ENCODE results near the gene RBBP9.

DNA sequence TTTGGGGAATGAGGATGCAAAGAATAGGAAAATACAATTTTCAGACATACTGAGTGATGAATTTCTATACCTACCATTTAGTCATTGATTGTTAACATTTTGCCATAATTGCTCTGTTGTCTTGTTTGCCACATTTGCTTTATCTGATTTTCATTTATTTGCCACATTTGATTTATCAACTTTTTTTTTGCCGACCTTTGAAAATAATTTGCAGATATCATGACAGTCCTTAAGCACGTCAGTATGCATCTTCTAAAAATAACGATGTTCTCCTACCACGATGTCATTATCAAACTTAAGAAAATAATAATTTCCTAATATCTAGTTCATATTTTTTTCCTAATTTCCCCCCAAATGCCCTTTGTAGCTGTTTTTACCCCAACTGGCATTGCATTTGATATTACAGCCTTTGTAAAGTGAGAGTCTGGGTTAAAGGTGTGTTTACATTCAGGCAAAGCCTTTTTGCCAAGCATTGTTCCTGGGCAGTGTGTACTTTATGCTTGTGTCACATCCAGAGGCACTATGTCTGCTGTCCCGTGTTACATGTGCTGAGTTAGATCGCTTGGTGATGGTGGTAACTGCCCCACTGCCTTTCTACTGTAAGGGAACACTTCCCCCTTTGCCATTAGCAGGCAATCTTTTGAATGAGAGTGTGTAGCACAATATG lies 37.1 kb upstream of the RBBP9 start:
- TF ChIP-seq ZNF121 (CRISPR knock-in tag; IDR thresholded peaks at IDR 0.05) = no peak
- TF ChIP-seq, protein P1, sequence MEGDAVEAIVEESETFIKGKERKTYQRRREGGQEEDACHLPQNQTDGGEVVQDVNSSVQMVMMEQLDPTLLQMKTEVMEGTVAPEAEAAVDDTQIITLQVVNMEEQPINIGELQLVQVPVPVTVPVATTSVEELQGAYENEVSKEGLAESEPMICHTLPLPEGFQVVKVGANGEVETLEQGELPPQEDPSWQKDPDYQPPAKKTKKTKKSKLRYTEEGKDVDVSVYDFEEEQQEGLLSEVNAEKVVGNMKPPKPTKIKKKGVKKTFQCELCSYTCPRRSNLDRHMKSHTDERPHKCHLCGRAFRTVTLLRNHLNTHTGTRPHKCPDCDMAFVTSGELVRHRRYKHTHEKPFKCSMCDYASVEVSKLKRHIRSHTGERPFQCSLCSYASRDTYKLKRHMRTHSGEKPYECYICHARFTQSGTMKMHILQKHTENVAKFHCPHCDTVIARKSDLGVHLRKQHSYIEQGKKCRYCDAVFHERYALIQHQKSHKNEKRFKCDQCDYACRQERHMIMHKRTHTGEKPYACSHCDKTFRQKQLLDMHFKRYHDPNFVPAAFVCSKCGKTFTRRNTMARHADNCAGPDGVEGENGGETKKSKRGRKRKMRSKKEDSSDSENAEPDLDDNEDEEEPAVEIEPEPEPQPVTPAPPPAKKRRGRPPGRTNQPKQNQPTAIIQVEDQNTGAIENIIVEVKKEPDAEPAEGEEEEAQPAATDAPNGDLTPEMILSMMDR (IDR thresholded peaks at IDR 0.05) = no peak
- no peak for TF ChIP-seq CREB1 (CRISPR knock-in tag; IDR thresholded peaks at IDR 0.05)
- TF ChIP-seq, protein P2, sequence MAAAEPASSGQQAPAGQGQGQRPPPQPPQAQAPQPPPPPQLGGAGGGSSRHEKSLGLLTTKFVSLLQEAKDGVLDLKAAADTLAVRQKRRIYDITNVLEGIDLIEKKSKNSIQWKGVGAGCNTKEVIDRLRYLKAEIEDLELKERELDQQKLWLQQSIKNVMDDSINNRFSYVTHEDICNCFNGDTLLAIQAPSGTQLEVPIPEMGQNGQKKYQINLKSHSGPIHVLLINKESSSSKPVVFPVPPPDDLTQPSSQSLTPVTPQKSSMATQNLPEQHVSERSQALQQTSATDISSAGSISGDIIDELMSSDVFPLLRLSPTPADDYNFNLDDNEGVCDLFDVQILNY (CRISPR knock-in tag; IDR thresholded peaks at IDR 0.05) = no peak
- TF ChIP-seq, protein P3, sequence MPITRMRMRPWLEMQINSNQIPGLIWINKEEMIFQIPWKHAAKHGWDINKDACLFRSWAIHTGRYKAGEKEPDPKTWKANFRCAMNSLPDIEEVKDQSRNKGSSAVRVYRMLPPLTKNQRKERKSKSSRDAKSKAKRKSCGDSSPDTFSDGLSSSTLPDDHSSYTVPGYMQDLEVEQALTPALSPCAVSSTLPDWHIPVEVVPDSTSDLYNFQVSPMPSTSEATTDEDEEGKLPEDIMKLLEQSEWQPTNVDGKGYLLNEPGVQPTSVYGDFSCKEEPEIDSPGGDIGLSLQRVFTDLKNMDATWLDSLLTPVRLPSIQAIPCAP (CRISPR knock-in tag; IDR thresholded peaks at IDR 0.05) = no peak
- TF ChIP-seq, protein P4, sequence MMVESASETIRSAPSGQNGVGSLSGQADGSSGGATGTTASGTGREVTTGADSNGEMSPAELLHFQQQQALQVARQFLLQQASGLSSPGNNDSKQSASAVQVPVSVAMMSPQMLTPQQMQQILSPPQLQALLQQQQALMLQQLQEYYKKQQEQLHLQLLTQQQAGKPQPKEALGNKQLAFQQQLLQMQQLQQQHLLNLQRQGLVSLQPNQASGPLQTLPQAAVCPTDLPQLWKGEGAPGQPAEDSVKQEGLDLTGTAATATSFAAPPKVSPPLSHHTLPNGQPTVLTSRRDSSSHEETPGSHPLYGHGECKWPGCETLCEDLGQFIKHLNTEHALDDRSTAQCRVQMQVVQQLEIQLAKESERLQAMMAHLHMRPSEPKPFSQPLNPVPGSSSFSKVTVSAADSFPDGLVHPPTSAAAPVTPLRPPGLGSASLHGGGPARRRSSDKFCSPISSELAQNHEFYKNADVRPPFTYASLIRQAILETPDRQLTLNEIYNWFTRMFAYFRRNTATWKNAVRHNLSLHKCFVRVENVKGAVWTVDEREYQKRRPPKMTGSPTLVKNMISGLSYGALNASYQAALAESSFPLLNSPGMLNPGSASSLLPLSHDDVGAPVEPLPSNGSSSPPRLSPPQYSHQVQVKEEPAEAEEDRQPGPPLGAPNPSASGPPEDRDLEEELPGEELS (CRISPR knock-in tag; IDR thresholded peaks at IDR 0.05) = no peak

All from WTC11 (cell line).